DOHH2 (cell line): ENCODE data around the gene ARL4C.

Experiments
- H3F3A ChIP-seq: fragments of 200-600 bp; sonication (generic), shearing (Covaris generic); 2 replicates; pipeline ENCODE4 v1.6.0; 2016; ENCODE audit warnings: antibody characterized with exemption, mild to moderate bottlenecking; ENCODE audit not compliant: control insufficient read depth, insufficient read depth
- H3K27ac ChIP-seq: fragments of 200-600 bp; sonication (generic); 2 replicates; pipeline ENCODE4 v1.5.1; 2014; ENCODE audit warnings: low read depth, mild to moderate bottlenecking, low read length, moderate library complexity
- H3K27me3 ChIP-seq: fragments of 200-600 bp; sonication (generic); 2 replicates; pipeline ENCODE4 v1.6.1; 2014; ENCODE audit warnings: mild to moderate bottlenecking, low read length, mixed read lengths; ENCODE audit not compliant: control insufficient read depth
- H3K36me3 ChIP-seq: fragments of 200-600 bp; sonication (generic); 2 replicates; pipeline ENCODE4 v1.6.1; 2014; ENCODE audit warnings: mild to moderate bottlenecking, low read length, moderate library complexity, mixed read lengths; ENCODE audit not compliant: control insufficient read depth
- H3K4me1 ChIP-seq: fragments of 200-600 bp; sonication (generic); 2 replicates; pipeline ENCODE4 v1.6.1; 2014; ENCODE audit warnings: mild to moderate bottlenecking, low read length, mixed read lengths; ENCODE audit not compliant: control insufficient read depth
- H3K4me2 ChIP-seq: fragments of 200-600 bp; sonication (generic); 2 replicates; pipeline ENCODE4 v1.6.0; 2014; ENCODE audit warnings: mild to moderate bottlenecking, low read length, moderate library complexity
- H3K4me3 ChIP-seq: fragments of 200-600 bp; sonication (generic); 2 replicates; pipeline ENCODE4 v1.5.1; 2014; ENCODE audit warnings: mild to moderate bottlenecking, low read length, mixed read lengths
- H3K79me2 ChIP-seq: fragments of 200-600 bp; sonication (generic); 2 replicates; pipeline ENCODE4 v1.6.1; 2014; ENCODE audit warnings: mild to moderate bottlenecking, low read length, mixed read lengths; ENCODE audit not compliant: control insufficient read depth
- H3K9me2 ChIP-seq: fragments of 200-600 bp; sonication (generic); replicated peaks from 2 replicates; pipeline ENCODE4 v1.6.1; 2014; ENCODE audit warnings: mild to moderate bottlenecking, low read length, mixed read lengths; ENCODE audit not compliant: control insufficient read depth
- H3K9me3 ChIP-seq: fragments of 200-600 bp; sonication (generic); 2 replicates; pipeline ENCODE4 v1.6.1; 2014; ENCODE audit warnings: antibody characterized with exemption, low read length, mixed read lengths; ENCODE audit not compliant: control insufficient read depth, insufficient read depth
- H4K20me1 ChIP-seq: fragments of 200-600 bp; sonication (generic); 2 replicates; pipeline ENCODE4 v1.6.0; 2014; ENCODE audit warnings: low read depth, mild to moderate bottlenecking, antibody characterized with exemption, low read length, moderate library complexity; ENCODE audit not compliant: control insufficient read depth, insufficient read depth
- CTCF ChIP-seq: fragments of 200-600 bp; sonication (generic); IDR thresholded peaks from one replicate; pipeline ENCODE4 v1.5.1; 2014; ENCODE audit warnings: antibody characterized with exemption, mild to moderate bottlenecking, low read depth, low read length; ENCODE audit not compliant: poor library complexity, severe bottlenecking
- EZH2phosphoT487 ChIP-seq: fragments of 200-600 bp; sonication (generic); IDR thresholded peaks from 2 replicates; pipeline ENCODE4 v1.6.1; 2017; ENCODE audit warnings: borderline replicate concordance, mild to moderate bottlenecking, antibody characterized with exemption, low read length, moderate library complexity, mixed read lengths

ARL4C gene

GRCh38 chr2:234496835-234497593 lies at the start of gene ARL4C:
ARL4C (minus strand) TSS chr2:234497081; CDS start chr2:234496586, 495 bp downstream.
- Histone ChIP-seq H3F3A (peaks cover 14% of the 10 kb centered on the region), H4K20me1 (no peaks in the 10 kb centered on the region), H3K9me3 (no peaks in the 10 kb centered on the region), H3K27ac (no peak within 1 kb of the TSS), H3K36me3 (no peaks in the 10 kb centered on the region), H3K4me2 (peak within 1 kb of the TSS; percentile 89), H3K4me3 (peak within 1 kb of the TSS; percentile 80), H3K4me1 (peaks cover 18% of the 10 kb centered on the region), H3K79me2 (peaks cover 6% of the 10 kb centered on the region; the same call in 1 of the 2 replicates), H3K9me2 (no peaks in the 10 kb centered on the region), H3K27me3 (peaks cover 22% of the 10 kb centered on the region)
- TF ChIP-seq CTCF: no peak
- no peak for TF ChIP-seq EZH2phosphoT487

- Histone ChIP-seq H3K36me3 (no peaks in the 10 kb centered on the region), H3K27ac (no peak overlapping the region), H3K79me2 (no peaks in the 10 kb centered on the region), H4K20me1 (no peaks in the 10 kb centered on the region), H3K9me2 (no peaks in the 10 kb centered on the region), H3K4me3 (no peak overlapping the region), H3K9me3 (no peaks in the 10 kb centered on the region), H3K4me1 (no peaks in the 10 kb centered on the region), H3K4me2 (no peak overlapping the region), H3K27me3 (peaks cover 6% of the 10 kb centered on the region; the same call in 1 of the 2 replicates), H3F3A (no peaks in the 10 kb centered on the region)
- TF ChIP-seq EZH2phosphoT487 (no peak), CTCF (peak; percentile 93)
Observed at GRCh38 chr2:234544659-234545611, 48.1 kb upstream of the ARL4C start.

GRCh38 chr2:234542742-234543141 lies 45.9 kb upstream of the ARL4C start:
- Histone ChIP-seq H3K9me2 (no peaks in the 10 kb centered on the region), H3K36me3 (no peaks in the 10 kb centered on the region), H3K79me2 (no peaks in the 10 kb centered on the region), H3F3A (no peaks in the 10 kb centered on the region), H3K27ac (no peak overlapping the region), H4K20me1 (no peaks in the 10 kb centered on the region), H3K27me3 (peaks cover 3% of the 10 kb centered on the region; the same call in 1 of the 2 replicates), H3K4me1 (no peaks in the 10 kb centered on the region), H3K4me3 (no peak overlapping the region), H3K9me3 (peaks cover 4% of the 10 kb centered on the region; the same call in 1 of the 2 replicates), H3K4me2 (no peak overlapping the region)
- TF ChIP-seq CTCF (no peak), EZH2phosphoT487 (no peak)
